Mammary epithelial cell (primary cell): ENCODE results near the gene RXRA.

Experiments
- CTCF ChIP-seq, 2 donors: IDR thresholded peaks in 1 of 2; conservative IDR thresholded peaks in 1 of 2; 2 replicates each; pipeline ENCODE4 v1.5.1; 2011 to 2012; ENCODE audit warnings: inconsistent platforms in 2 of 2, low read length in 2 of 2, mild to moderate bottlenecking in 2 of 2, control low read depth in 1 of 2, low read depth in 1 of 2; ENCODE audit not compliant: insufficient read depth in 1 of 2; ENCODE audit errors: extremely low read depth in 1 of 2
- EZH2 ChIP-seq: IDR thresholded peaks from 2 replicates; pipeline ENCODE4 v1.6.1; 2012; ENCODE audit warnings: low read length, inconsistent platforms, borderline replicate concordance

- TF ChIP-seq CTCF (conservative IDR thresholded peaks at IDR 0.05 in 1 of 2, IDR thresholded peaks at IDR 0.05 in 1 of 2; ENCODE audit: extremely low read depth in 1 of 2, insufficient read depth in 1 of 2, low read depth in 1 of 2, low read length in 2 of 2) (no peak), EZH2 (no peak)
These were observed 56.5 kb downstream of the RXRA start for GRCh38 chr9:134382733-134383132.
